ENCODE results near the gene TP53RK. TPM values are rescaled to one million over a fixed set of nuclear protein-coding genes. Genes with fewer than 3 reads are reported as not detected.

The TP53RK gene
- total RNA-seq, 1 donor from 2014 or later, result 13.6 TPM

- no peak for TF ChIP-seq CTCF (IDR thresholded peaks at IDR 0.05)
- Mint-ChIP-seq H3K4me1 (ENCODE audit: unreplicated experiment) (peaks cover 2% of the 10 kb centered on the region), H3K27ac (ENCODE audit: unreplicated experiment) (no peak overlapping the region), H3K9me3 (ENCODE audit: unreplicated experiment) (peaks cover 4% of the 10 kb centered on the region), H3K36me3 (ENCODE audit: unreplicated experiment) (no peaks in the 10 kb centered on the region), H3K4me3 (ENCODE audit: unreplicated experiment) (no peak overlapping the region), H3K27me3 (ENCODE audit: unreplicated experiment) (no peaks in the 10 kb centered on the region)
- DNase-seq (ENCODE audit: extremely low spot score, unreplicated experiment), result no peak
These were observed 18.4 kb downstream of the TP53RK start for GRCh38 chr20:46670585-46671584.

- H3K27ac Mint-ChIP-seq (ENCODE audit: unreplicated experiment), result no peak overlapping the region
- no peak for DNase-seq (ENCODE audit: extremely low spot score, unreplicated experiment)
- peaks cover 2% of the 10 kb centered on the region for H3K4me1 Mint-ChIP-seq (ENCODE audit: unreplicated experiment)
- H3K4me3 Mint-ChIP-seq (ENCODE audit: unreplicated experiment), result no peak overlapping the region
- H3K27me3 Mint-ChIP-seq (ENCODE audit: unreplicated experiment), result no peaks in the 10 kb centered on the region
- no peaks in the 10 kb centered on the region for H3K36me3 Mint-ChIP-seq (ENCODE audit: unreplicated experiment)
- no peak for TF ChIP-seq CTCF (IDR thresholded peaks at IDR 0.05)
- peaks cover 4% of the 10 kb centered on the region for H3K9me3 Mint-ChIP-seq (ENCODE audit: unreplicated experiment)
These were observed 19.0 kb downstream of the TP53RK start for GRCh38 chr20:46670228-46670584.

- Mint-ChIP-seq H3K9me3 (ENCODE audit: unreplicated experiment) (peaks cover 4% of the 10 kb centered on the region), H3K4me3 (ENCODE audit: unreplicated experiment) (no peak overlapping the region), H3K27ac (ENCODE audit: unreplicated experiment) (no peak overlapping the region), H3K36me3 (ENCODE audit: unreplicated experiment) (no peaks in the 10 kb centered on the region), H3K27me3 (ENCODE audit: unreplicated experiment) (no peaks in the 10 kb centered on the region), H3K4me1 (ENCODE audit: unreplicated experiment) (no peaks in the 10 kb centered on the region)
- no peak for DNase-seq (ENCODE audit: extremely low spot score, unreplicated experiment)
- no peak for TF ChIP-seq CTCF (IDR thresholded peaks at IDR 0.05)
These were observed 22.3 kb downstream of the TP53RK start for GRCh38 chr20:46666818-46667515.

- Mint-ChIP-seq H3K27me3 (ENCODE audit: unreplicated experiment) (no peaks in the 10 kb centered on the region), H3K4me1 (ENCODE audit: unreplicated experiment) (no peaks in the 10 kb centered on the region), H3K9me3 (ENCODE audit: unreplicated experiment) (peaks cover 4% of the 10 kb centered on the region), H3K27ac (ENCODE audit: unreplicated experiment) (no peak overlapping the region), H3K4me3 (ENCODE audit: unreplicated experiment) (no peak overlapping the region), H3K36me3 (ENCODE audit: unreplicated experiment) (no peaks in the 10 kb centered on the region)
- TF ChIP-seq CTCF (IDR thresholded peaks at IDR 0.05), result no peak
- no peak for DNase-seq (ENCODE audit: extremely low spot score, unreplicated experiment)
These were observed 22.9 kb downstream of the TP53RK start for GRCh38 chr20:46666306-46666705.

GRCh38 chr20:46665602-46666001, 23.6 kb downstream of the TP53RK start:
- H3K4me3 Mint-ChIP-seq (ENCODE audit: unreplicated experiment), result no peak overlapping the region
- H3K36me3 Mint-ChIP-seq (ENCODE audit: unreplicated experiment), result no peaks in the 10 kb centered on the region
- peaks cover under 1% of the 10 kb centered on the region for H3K27me3 Mint-ChIP-seq (ENCODE audit: unreplicated experiment)
- H3K27ac Mint-ChIP-seq (ENCODE audit: unreplicated experiment), result no peak overlapping the region
- H3K9me3 Mint-ChIP-seq (ENCODE audit: unreplicated experiment), result peaks cover 9% of the 10 kb centered on the region
- no peak for TF ChIP-seq CTCF (IDR thresholded peaks at IDR 0.05)
- no peaks in the 10 kb centered on the region for H3K4me1 Mint-ChIP-seq (ENCODE audit: unreplicated experiment)
- no peak for DNase-seq (ENCODE audit: extremely low spot score, unreplicated experiment)

Data from osteocyte (in vitro differentiated cells).